ENCODE measurements around the gene GPR148.

- TF ChIP-seq CTCF (conservative IDR thresholded peaks at IDR 0.05; ENCODE audit: low read length) (no peak), EZH2phosphoT487 (IDR thresholded peaks at IDR 0.05; ENCODE audit: borderline replicate concordance, low read depth, low read length) (no peak)
Observed at GRCh38 chr2:130727286-130727924, 1.5 kb upstream of the GPR148 start.

All from OCI-LY7 (cell line).